ENCODE measurements around the gene SNTG2. TPM values are rescaled to one million over a fixed set of nuclear protein-coding genes. Genes with fewer than 3 reads are reported as not detected.
"Not testable (repeated sequence)": the region's sequence is repeated elsewhere in the genome, so short reads cannot be mapped to it uniquely, and the experiment has no call there.

Gene SNTG2
- total RNA-seq, 2 experiments from 2014 or later = not detected

DNA sequence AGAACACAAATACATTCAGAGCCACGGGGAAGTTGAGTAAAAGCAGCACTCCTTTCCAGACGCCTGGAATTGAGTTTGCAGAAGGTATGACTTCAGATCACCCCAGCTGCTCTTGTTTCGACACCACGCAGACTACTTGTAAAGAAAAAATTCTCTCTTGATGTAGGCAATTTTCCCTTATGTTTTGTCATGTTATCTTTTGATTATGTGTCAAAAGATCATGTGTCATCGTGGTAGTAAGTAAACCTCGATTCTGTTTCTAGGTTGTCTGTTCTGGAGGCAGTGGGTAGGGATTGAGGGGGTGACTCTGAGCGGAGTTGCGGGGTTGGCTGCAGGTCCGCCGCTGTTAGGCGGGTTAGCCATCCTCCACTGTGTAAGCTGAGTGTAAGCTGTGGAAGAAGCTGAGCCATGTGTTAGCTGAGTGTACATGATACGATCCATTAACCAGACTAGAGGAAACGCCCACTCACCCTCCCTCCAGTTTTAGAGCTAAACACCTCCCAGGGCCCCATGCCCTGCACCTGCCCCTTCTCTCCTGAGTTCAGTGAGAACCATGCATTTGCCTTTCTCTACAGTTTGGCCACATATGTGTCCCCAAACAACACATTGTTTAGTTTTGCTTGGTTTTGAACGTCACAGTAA is 181.8 kb downstream of the SNTG2 start:
- no peak for TF ChIP-seq CTCF (conservative IDR thresholded peaks at IDR 0.05; ENCODE audit: low read length)
- no peak for TF ChIP-seq EZH2phosphoT487 (IDR thresholded peaks at IDR 0.05; ENCODE audit: borderline replicate concordance, low read depth, low read length)
- DNase-seq (ENCODE audit: low spot score) = no peak
- BruUV-seq (replicated peaks) = no TSS peak

GRCh38 chr2:1133896-1134295 is 183.2 kb downstream of the SNTG2 start:
- H3K4me3 ChIP-seq (ENCODE audit: low read depth, low read length, poor library complexity, severe bottlenecking); BruUV-seq (replicated peaks); H3K36me3 ChIP-seq (ENCODE audit: insufficient read depth, low read length); POLR2A ChIA-PET; H3K9me3 ChIP-seq (ENCODE audit: low read length); H3K27ac ChIP-seq (ENCODE audit: low read depth, low read length, poor library complexity, severe bottlenecking); H3K9me2 ChIP-seq (ENCODE audit: insufficient read depth, low read length); H4K20me1 ChIP-seq (ENCODE audit: insufficient read depth, low read length); CTCF ChIA-PET (ENCODE audit: unreplicated experiment); DNase-seq (ENCODE audit: low spot score); H3K4me2 ChIP-seq (ENCODE audit: low read length); H2AFZ ChIP-seq (ENCODE audit: low read length); H3K4me1 ChIP-seq (ENCODE audit: insufficient read depth, low read length, poor library complexity, severe bottlenecking); intact Hi-C loops (cut with micrococcal nuclease; ENCODE audit: unreplicated experiment); H3K79me2 ChIP-seq (ENCODE audit: insufficient read depth, low read depth, low read length): not testable (repeated sequence)

More for the DNA sequence above, 181.8 kb downstream of the SNTG2 start:
- Histone ChIP-seq H3K79me2 (ENCODE audit: insufficient read depth, low read depth, low read length) (no peaks in the 10 kb centered on the region), H4K20me1 (ENCODE audit: insufficient read depth, low read length) (no peaks in the 10 kb centered on the region), H3K9me2 (ENCODE audit: insufficient read depth, low read length) (no peaks in the 10 kb centered on the region), H3K4me3 (ENCODE audit: low read depth, low read length, poor library complexity, severe bottlenecking) (no peak overlapping the region), H3K4me1 (ENCODE audit: insufficient read depth, low read length, poor library complexity, severe bottlenecking) (no peaks in the 10 kb centered on the region), H2AFZ (ENCODE audit: low read length) (no peak overlapping the region), H3K27ac (ENCODE audit: low read depth, low read length, poor library complexity, severe bottlenecking) (no peak overlapping the region), H3K9me3 (ENCODE audit: low read length) (no peaks in the 10 kb centered on the region), H3K36me3 (ENCODE audit: insufficient read depth, low read length) (no peaks in the 10 kb centered on the region), H3K4me2 (ENCODE audit: low read length) (no peak overlapping the region)
- ChIA-PET CTCF (ENCODE audit: unreplicated experiment) (no interaction called here), POLR2A (no interaction called here)
- intact Hi-C loops (cut with micrococcal nuclease; ENCODE audit: unreplicated experiment) = no loop called here

DNA sequence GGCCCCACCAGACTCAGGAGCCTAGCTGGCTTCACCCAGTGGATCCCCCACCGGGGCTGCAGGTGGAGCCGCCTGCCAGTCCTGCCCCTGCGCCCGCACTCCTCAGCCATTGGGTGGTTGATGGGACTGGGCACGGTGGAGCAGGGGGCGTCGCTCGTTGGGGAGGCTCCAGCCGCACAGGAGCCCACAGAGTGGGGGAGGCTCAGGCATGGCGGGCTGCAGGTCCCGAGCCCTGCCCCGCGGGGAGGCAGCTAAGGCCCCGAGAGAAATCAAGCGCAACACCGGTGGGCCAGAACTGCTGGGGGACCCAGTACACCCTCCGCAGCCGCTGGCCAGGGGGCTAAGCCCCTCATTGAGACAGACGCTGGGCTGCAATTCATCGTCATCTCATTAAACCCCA is 184.0 kb downstream of the SNTG2 start:
- ChIA-PET CTCF (ENCODE audit: unreplicated experiment) (no interaction called here), POLR2A (no interaction called here)
- TF ChIP-seq CTCF (conservative IDR thresholded peaks at IDR 0.05; ENCODE audit: low read length) (no peak), EZH2phosphoT487 (IDR thresholded peaks at IDR 0.05; ENCODE audit: borderline replicate concordance, low read depth, low read length) (no peak)
- Histone ChIP-seq H3K79me2 (ENCODE audit: insufficient read depth, low read depth, low read length) (no peaks in the 10 kb centered on the region), H2AFZ (ENCODE audit: low read length) (no peak overlapping the region), H3K27ac (ENCODE audit: low read depth, low read length, poor library complexity, severe bottlenecking) (no peak overlapping the region), H3K9me2 (ENCODE audit: insufficient read depth, low read length) (no peaks in the 10 kb centered on the region), H3K4me2 (ENCODE audit: low read length) (no peak overlapping the region), H3K36me3 (ENCODE audit: insufficient read depth, low read length) (no peaks in the 10 kb centered on the region), H3K4me3 (ENCODE audit: low read depth, low read length, poor library complexity, severe bottlenecking) (no peak overlapping the region), H3K4me1 (ENCODE audit: insufficient read depth, low read length, poor library complexity, severe bottlenecking) (no peaks in the 10 kb centered on the region), H4K20me1 (ENCODE audit: insufficient read depth, low read length) (no peaks in the 10 kb centered on the region), H3K9me3 (ENCODE audit: low read length) (no peaks in the 10 kb centered on the region)
- no peak for DNase-seq (ENCODE audit: low spot score)
- intact Hi-C loops (cut with micrococcal nuclease; ENCODE audit: unreplicated experiment) = no loop called here
- BruUV-seq (replicated peaks) = no TSS peak
